IPS-18a (cell line): ENCODE results near the gene POLR2E.

Experiments used
- H3K27ac ChIP-seq: one replicate; pipeline ENCODE4 v1.5.1; 2013; ENCODE audit warnings: low read length
- H3K27me3 ChIP-seq: one replicate; pipeline ENCODE4 v1.6.1; 2013; ENCODE audit warnings: mild to moderate bottlenecking, low read length; ENCODE audit not compliant: control insufficient read depth, insufficient read depth
- H3K36me3 ChIP-seq: one replicate; pipeline ENCODE4 v1.6.1; 2013; ENCODE audit warnings: low read depth, low read length; ENCODE audit not compliant: control insufficient read depth
- H3K4me1 ChIP-seq: one replicate; pipeline ENCODE4 v1.6.1; 2013; ENCODE audit warnings: low read depth, low read length; ENCODE audit not compliant: control insufficient read depth
- H3K4me3 ChIP-seq: one replicate; pipeline ENCODE4 v1.5.1; 2013; ENCODE audit warnings: low read length
- H3K9ac ChIP-seq: one replicate; pipeline ENCODE4 v1.6.1; 2013; ENCODE audit warnings: mild to moderate bottlenecking, low read length, moderate library complexity
- H3K9me3 ChIP-seq: one replicate; pipeline ENCODE4 v1.6.1; 2013; ENCODE audit warnings: low read depth, low read length; ENCODE audit not compliant: control insufficient read depth

POLR2E gene

GRCh38 chr19:1061987-1062386 is 33.2 kb downstream of the POLR2E start:
- Histone ChIP-seq H3K27ac (no peak overlapping the region), H3K27me3 (peaks cover 24% of the 10 kb centered on the region), H3K9me3 (peaks cover 5% of the 10 kb centered on the region), H3K4me1 (peaks cover 8% of the 10 kb centered on the region), H3K36me3 (no peaks in the 10 kb centered on the region), H3K4me3 (no peak overlapping the region), H3K9ac (no peak overlapping the region)

DNA sequence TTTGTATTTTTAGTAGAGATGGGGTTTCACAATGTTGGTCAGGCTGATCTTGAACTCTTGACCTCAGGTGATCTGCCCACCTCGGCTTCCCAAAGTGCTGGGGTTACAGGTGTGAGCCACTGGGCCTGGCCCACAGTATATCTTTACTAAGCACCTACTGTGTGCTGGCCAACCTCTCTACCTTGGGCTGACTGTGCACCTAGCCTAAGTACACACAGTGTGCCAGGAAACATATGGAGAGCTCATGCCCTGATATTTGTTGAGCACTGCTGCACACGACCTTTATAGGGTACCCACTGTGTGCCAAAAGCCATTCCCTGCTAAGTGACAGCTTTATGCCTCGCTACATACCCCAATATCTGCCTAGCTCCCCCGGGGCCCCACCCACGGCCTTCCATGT is 34.5 kb downstream of the POLR2E start:
- peaks cover 5% of the 10 kb centered on the region for H3K9me3 ChIP-seq
- H3K4me3 ChIP-seq, result no peak overlapping the region
- H3K27ac ChIP-seq, result no peak overlapping the region
- no peaks in the 10 kb centered on the region for H3K36me3 ChIP-seq
- H3K9ac ChIP-seq, result no peak overlapping the region
- peaks cover 11% of the 10 kb centered on the region for H3K27me3 ChIP-seq
- peaks cover 5% of the 10 kb centered on the region for H3K4me1 ChIP-seq

- no peak overlapping the region for H3K9ac ChIP-seq
- H3K27ac ChIP-seq, result no peak overlapping the region
- peaks cover 5% of the 10 kb centered on the region for H3K9me3 ChIP-seq
- no peaks in the 10 kb centered on the region for H3K27me3 ChIP-seq
- no peaks in the 10 kb centered on the region for H3K4me1 ChIP-seq
- no peak overlapping the region for H3K4me3 ChIP-seq
- no peaks in the 10 kb centered on the region for H3K36me3 ChIP-seq
Observed at GRCh38 chr19:1058112-1058511, 37.1 kb downstream of the POLR2E start.

DNA sequence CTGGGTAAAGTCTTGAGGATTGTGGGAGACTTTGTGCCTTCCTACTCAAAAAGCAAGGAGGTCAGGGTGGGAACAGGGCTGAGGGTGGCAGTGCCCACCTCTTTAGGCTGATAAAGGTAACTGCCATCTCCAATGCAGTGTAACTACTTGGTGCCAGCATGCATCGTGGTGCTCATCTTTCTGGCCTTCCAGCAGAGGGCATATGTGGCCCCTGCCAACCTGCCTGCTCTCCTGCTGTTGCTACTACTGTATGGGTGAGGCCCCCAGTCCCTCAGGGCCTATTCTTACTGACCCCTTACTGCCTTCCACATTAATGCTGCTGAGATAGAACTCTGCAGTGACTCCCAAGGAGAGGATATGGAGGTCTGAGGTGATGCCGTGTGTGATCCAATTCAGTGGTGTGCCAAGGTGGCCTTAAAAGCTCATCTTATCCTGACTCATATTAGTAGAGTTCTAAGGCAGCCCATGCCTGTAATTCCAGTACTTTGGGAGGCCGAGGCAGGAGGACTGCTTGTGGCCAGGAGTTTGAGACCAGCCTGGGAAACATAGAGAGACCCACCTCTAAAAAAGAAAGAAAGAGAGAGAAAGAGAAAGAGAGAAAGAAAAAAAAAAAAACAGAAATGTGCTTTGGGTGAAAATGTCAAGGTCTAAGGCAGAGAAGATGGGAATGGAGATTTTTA is 37.9 kb downstream of the POLR2E start:
- Histone ChIP-seq H3K4me3 (no peak overlapping the region), H3K27me3 (no peaks in the 10 kb centered on the region), H3K36me3 (no peaks in the 10 kb centered on the region), H3K27ac (no peak overlapping the region), H3K9ac (no peak overlapping the region), H3K4me1 (no peaks in the 10 kb centered on the region), H3K9me3 (peaks cover 5% of the 10 kb centered on the region)

DNA sequence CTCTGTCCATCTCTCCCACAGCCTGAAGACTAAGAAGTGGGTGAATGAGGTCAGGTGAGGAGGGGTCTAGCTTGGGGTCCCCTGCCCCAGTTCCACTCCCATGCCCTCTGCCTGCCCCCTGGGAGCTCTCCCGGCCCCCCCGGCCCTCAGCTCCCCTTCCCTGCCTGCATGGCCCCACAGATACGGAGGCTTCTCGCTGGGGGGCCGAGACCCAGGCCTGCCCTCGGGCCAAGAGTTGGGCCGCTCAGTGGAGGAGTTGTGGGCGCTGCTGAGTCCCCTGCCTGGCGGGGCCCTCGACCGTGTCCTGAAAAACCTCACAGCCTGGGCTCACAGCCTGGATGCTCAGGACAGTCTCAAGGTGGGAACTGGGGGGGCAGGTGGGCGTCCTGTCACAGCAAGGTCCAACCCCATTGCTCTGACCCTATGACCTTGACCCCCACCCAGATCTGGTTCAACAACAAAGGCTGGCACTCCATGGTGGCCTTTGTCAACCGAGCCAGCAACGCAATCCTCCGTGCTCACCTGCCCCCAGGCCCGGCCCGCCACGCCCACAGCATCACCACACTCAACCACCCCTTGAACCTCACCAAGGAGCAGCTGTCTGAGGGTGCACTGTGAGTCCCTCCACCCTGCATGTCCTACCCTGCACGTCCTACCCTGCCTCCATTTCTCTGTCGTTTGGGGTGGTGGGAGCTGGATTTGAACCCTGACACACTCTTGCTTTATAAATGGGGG is 39.1 kb downstream of the POLR2E start:
- no peak overlapping the region for H3K9ac ChIP-seq
- H3K27me3 ChIP-seq, result no peaks in the 10 kb centered on the region
- no peak overlapping the region for H3K4me3 ChIP-seq
- no peak overlapping the region for H3K27ac ChIP-seq
- no peaks in the 10 kb centered on the region for H3K4me1 ChIP-seq
- H3K36me3 ChIP-seq, result no peaks in the 10 kb centered on the region
- H3K9me3 ChIP-seq, result peaks cover 5% of the 10 kb centered on the region

GRCh38 chr19:1055028-1055425 is 40.1 kb downstream of the POLR2E start:
- Histone ChIP-seq H3K9me3 (peaks cover 5% of the 10 kb centered on the region), H3K9ac (no peak overlapping the region), H3K27me3 (no peaks in the 10 kb centered on the region), H3K27ac (no peak overlapping the region), H3K4me1 (no peaks in the 10 kb centered on the region), H3K4me3 (no peak overlapping the region), H3K36me3 (no peaks in the 10 kb centered on the region)

DNA sequence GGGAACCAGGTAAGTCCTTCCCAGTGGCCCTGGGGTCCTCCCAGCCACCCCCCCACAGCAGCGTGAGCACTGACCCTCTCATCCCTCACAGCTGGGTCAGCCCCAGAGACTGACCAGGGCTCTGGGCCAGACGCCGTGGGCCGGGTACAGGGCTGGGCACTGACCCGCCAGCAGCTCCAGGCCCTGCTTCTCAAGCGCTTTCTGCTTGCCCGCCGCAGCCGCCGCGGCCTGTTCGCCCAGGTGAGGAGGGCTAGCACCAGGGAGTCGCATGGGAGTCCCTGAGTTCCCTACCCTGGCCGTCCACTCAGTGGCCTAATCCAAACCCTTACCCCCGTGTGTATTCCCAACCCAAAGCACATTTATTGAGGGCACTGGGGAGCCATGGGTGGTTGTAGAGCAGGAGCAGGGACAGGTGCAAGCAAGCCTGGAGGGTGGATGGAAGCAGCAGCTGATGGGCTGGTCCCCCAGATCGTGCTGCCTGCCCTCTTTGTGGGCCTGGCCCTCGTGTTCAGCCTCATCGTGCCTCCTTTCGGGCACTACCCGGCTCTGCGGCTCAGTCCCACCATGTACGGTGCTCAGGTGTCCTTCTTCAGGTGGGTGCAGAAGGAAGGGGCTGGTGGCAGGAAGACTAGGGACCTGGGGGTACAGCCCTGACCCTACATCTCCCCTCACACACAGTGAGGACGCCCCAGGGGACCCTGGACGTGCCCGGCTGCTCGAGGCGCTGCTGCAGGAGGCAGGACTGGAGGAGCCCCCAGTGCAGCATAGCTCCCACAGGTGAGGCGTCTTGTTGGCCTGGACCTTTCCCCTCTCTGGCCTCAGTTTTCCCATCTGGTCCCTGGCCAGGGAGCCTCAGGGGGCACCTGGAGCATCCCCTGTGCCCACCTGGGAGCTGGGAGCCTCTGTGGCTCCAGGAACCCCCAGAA is 40.8 kb downstream of the POLR2E start:
- H3K36me3 ChIP-seq, result no peaks in the 10 kb centered on the region

DNA sequence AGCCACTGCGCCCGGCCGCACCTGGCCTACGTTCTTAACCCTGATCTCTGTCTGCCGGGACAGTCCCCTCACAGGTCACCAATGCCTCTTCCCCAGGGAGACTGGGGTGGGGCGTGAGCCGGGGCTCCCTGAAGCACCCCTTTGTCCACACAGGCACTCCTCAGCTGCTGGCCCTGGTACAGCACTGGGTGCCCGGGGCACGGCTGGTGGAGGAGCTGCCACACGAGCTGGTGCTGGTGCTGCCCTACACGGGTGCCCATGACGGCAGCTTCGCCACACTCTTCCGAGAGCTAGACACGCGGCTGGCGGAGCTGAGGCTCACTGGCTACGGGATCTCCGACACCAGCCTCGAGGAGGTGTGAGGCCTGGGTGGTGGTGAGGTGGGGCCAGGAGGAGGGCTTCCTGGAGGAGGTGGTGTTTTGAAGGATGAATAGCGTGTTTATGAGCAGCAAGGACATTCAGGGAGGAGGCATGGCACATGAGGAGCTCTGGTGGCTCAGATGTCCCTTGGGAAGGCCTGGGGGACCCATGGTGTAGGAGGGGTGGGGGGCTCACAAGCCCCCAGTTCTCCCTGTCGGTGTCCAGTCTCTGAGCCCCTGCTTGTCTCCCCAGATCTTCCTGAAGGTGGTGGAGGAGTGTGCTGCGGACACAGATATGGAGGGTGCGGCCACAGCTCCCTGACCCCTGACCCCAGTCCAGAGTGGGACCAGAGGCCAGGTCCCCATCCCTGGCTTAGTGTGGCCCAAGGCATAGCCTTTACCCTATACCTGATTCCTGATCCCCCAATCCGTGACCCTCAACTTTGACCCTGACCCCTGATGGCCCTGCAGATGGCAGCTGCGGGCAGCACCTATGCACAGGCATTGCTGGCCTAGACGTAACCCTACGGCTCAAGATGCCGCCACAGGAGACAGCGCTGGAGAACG is 41.7 kb downstream of the POLR2E start:
- H3K36me3 ChIP-seq, result no peaks in the 10 kb centered on the region
- no peaks in the 10 kb centered on the region for H3K27me3 ChIP-seq
- H3K9ac ChIP-seq, result no peak overlapping the region

More for the DNA sequence above, 40.8 kb downstream of the POLR2E start:
- Histone ChIP-seq H3K9me3 (peaks cover 5% of the 10 kb centered on the region), H3K4me3 (no peak overlapping the region), H3K9ac (no peak overlapping the region), H3K4me1 (no peaks in the 10 kb centered on the region), H3K27ac (no peak overlapping the region), H3K27me3 (no peaks in the 10 kb centered on the region)

DNA sequence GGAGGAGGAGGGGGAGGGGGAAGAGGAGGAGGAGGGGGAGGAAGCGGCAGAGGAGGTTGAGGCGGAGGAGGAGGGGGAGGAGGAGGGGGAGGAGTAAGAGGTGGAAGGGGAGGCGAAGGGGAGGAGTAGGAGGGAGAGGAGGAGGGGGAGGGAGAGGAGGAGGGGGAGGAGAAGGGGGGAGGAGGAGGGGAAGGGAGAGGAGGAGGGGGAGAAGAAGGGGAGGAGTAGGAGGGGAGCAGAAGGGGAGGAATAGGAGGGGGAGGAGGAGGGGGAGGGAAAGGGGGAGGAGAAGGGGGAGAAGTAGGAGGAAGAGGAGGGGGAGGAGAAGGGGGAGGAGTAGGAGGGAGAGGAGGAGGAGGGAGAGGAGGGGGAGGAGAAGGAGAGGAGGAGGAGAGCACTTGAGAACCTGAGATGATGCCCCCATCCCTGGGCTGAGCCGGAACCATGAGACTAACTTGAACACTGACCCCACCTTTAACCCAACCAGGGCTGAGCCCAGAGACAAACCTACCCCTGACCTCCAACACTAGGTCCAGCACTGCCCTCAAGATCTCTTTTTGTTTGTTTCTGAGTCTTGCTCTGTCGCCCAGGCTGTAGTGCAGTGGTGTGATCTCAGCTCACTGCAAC is 42.7 kb downstream of the POLR2E start:
- no peaks in the 10 kb centered on the region for H3K36me3 ChIP-seq
- H3K4me3 ChIP-seq, result no peak overlapping the region

More for the DNA sequence above, 41.7 kb downstream of the POLR2E start:
- no peak overlapping the region for H3K27ac ChIP-seq
- no peaks in the 10 kb centered on the region for H3K4me1 ChIP-seq
- peaks cover 5% of the 10 kb centered on the region for H3K9me3 ChIP-seq
- no peak overlapping the region for H3K4me3 ChIP-seq

GRCh38 chr19:1051791-1052190 is 43.4 kb downstream of the POLR2E start:
- no peaks in the 10 kb centered on the region for H3K36me3 ChIP-seq
- H3K27ac ChIP-seq, result no peak overlapping the region
- H3K9me3 ChIP-seq, result no peaks in the 10 kb centered on the region
- no peak overlapping the region for H3K4me3 ChIP-seq
- no peak overlapping the region for H3K9ac ChIP-seq
- no peaks in the 10 kb centered on the region for H3K4me1 ChIP-seq
- no peaks in the 10 kb centered on the region for H3K27me3 ChIP-seq

More for the DNA sequence above, 42.7 kb downstream of the POLR2E start:
- H3K4me1 ChIP-seq, result no peaks in the 10 kb centered on the region
- peaks cover 5% of the 10 kb centered on the region for H3K9me3 ChIP-seq
- H3K9ac ChIP-seq, result no peak overlapping the region
- H3K27ac ChIP-seq, result no peak overlapping the region
- no peaks in the 10 kb centered on the region for H3K27me3 ChIP-seq
